Activated CD8-positive, alpha-beta T cell treated with anti-CD3 and anti-CD28 coated beads, Interleukin-2, amount 10 ng/mL, durations not matched to agents 7 days and 5 days (primary cell): ENCODE data around the gene MAN2A2. TPM values are rescaled to one million over a fixed set of nuclear protein-coding genes. Genes with fewer than 3 reads are reported as not detected.
A peak's percentile ranks its signal among the peaks of the same experiment; 100 is the strongest.

ENCODE experiments used
- ATAC-seq: fragments of 150-1000 bp; cut with Tn5 transposase; one replicate; pipeline ENCODE4 v1.10.0; 2021; ENCODE audit warnings: moderate library complexity
- CTCF ChIA-PET: fragments of 350-600 bp; sonication (Branson Sonifier 250); formaldehyde crosslinking; loops from one replicate; lab custom pipeline; 2021; ENCODE audit warnings: antibody characterized with exemption; lab: Charles Lee
- POLR2A ChIA-PET: fragments of 350-600 bp; sonication (Branson Sonifier 250); formaldehyde crosslinking; loops from one replicate; lab custom pipeline; 2021; ENCODE audit warnings: antibody characterized with exemption; lab: Charles Lee
- DNase-seq: peaks from one replicate; pipeline ENCODE4 v3.0.0-alpha.2; 2020
- H3K27ac Mint-ChIP-seq: one replicate; pipeline ENCODE4 v1.8.0; 2021; ENCODE audit warnings: mild to moderate bottlenecking, mixed read lengths
- H3K27me3 Mint-ChIP-seq: one replicate; pipeline ENCODE4 v1.8.0; 2021; ENCODE audit warnings: low read depth, mixed read lengths
- H3K36me3 Mint-ChIP-seq: one replicate; pipeline ENCODE4 v1.8.0; 2021; ENCODE audit warnings: low read depth, mixed read lengths
- H3K4me1 Mint-ChIP-seq: one replicate; pipeline ENCODE4 v1.8.0; 2021; ENCODE audit warnings: low read depth, mixed read lengths
- H3K4me3 Mint-ChIP-seq: one replicate; pipeline ENCODE4 v1.8.0; 2021; ENCODE audit warnings: mild to moderate bottlenecking, mixed read lengths
- H3K9me3 Mint-ChIP-seq: one replicate; pipeline ENCODE4 v1.8.0; 2022; ENCODE audit warnings: mixed read lengths; ENCODE audit not compliant: insufficient read depth
- total RNA-seq, 2 experiments: library from RNA; stranded (reverse); gene quantifications; one replicate each; pipeline ENCODE4 v1.2.3, GENCODE V29; 2021

MAN2A2 gene
- total RNA-seq, 2 experiments from 2014 or later, result 82.7 to 97.7 TPM

- Mint-ChIP-seq H3K27me3 (no peaks in the 10 kb centered on the region), H3K4me3 (peak overlapping the region; percentile 52), H3K36me3 (peaks cover 19% of the 10 kb centered on the region), H3K27ac (peak overlapping the region; percentile 79), H3K4me1 (peaks cover 42% of the 10 kb centered on the region), H3K9me3 (no peaks in the 10 kb centered on the region)
- peak; percentile 76 for ATAC-seq
- peak; percentile 86 for DNase-seq
- ChIA-PET POLR2A (interaction anchor here (0.6 to 2.4 kb wide), 5 partner anchors 12 to 238 kb away, joined by 3 to 10 read pairs (median 5); partner anchors contain the start of gene BLM), CTCF (interaction anchor here (0.5 to 3.9 kb wide), 79 partner anchors 9 to 578 kb away, joined by 3 to 50 read pairs (median 5); partner anchors contain the start of genes BLM, FURIN, HDDC3 and MAN2A2)
These were observed 17.4 kb upstream of the MAN2A2 start for GRCh38 chr15:90885432-90886290.

DNA sequence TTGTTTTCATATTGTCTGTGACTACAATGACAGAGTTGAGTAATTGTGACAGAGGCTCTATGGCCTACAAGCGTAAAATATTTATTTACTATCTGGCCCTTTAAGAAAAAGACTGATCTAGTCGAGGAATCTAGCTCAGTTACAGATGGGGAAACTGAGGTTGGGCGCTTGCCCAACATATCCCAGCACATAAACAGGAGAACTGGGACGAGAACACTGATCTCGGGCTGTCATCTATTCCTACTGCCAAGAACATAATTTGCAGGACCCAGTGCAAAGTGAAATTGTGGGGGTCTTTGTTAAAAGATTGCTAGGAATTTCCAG lies 16.8 kb upstream of the MAN2A2 start:
- H3K27me3 Mint-ChIP-seq, result no peaks in the 10 kb centered on the region
- no peak overlapping the region for H3K4me3 Mint-ChIP-seq
- no peak for DNase-seq
- H3K9me3 Mint-ChIP-seq, result no peaks in the 10 kb centered on the region
- peaks cover 42% of the 10 kb centered on the region for H3K4me1 Mint-ChIP-seq
- peaks cover 17% of the 10 kb centered on the region for H3K36me3 Mint-ChIP-seq
- no peak for ATAC-seq
- CTCF ChIA-PET, result interaction anchor here (0.7 to 3.9 kb wide), 71 partner anchors 9 to 579 kb away, joined by 3 to 50 read pairs (median 5); partner anchors contain the start of genes BLM, FURIN, HDDC3 and MAN2A2
- peak overlapping the region; percentile 79 for H3K27ac Mint-ChIP-seq
- POLR2A ChIA-PET, result interaction anchor here (0.8 to 2.4 kb wide), 2 partner anchors 13 to 238 kb away, joined by 3 to 7 read pairs; no protein-coding TSS in a partner anchor

DNA sequence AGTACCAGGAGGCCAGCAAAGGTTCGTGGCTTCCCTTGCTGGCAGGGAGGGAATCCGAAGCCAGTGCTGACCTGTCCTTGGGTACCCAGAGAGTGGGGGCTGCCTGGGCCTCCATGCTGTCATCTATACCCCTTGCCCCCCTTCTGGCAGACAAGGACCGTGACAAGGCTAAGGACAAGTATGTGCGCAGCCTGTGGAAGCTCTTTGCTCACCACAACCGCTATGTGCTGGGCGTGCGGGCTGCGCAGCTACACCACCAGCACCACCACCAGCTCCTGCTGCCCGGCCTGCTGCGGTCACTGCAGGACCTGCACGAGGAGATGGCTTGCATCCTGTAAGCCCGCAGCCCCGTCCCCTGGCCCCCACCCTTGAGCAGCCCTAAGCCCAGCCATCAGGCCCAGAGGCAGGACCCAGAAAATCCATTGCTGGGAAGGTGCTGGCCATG lies 16.0 kb upstream of the MAN2A2 start:
- DNase-seq (no peak), ATAC-seq (no peak)
- no peak overlapping the region for H3K27ac Mint-ChIP-seq
- H3K4me3 Mint-ChIP-seq, result no peak overlapping the region
- H3K27me3 Mint-ChIP-seq, result no peaks in the 10 kb centered on the region
- peaks cover 42% of the 10 kb centered on the region for H3K4me1 Mint-ChIP-seq
- no peaks in the 10 kb centered on the region for H3K9me3 Mint-ChIP-seq
- ChIA-PET CTCF (interaction anchor here (1.0 to 3.9 kb wide), 19 partner anchors 14 to 405 kb away, joined by 3 to 50 read pairs (median 15); partner anchors contain the start of genes BLM, HDDC3, MAN2A2 and UNC45A), POLR2A (no interaction called here)
- peaks cover 16% of the 10 kb centered on the region for H3K36me3 Mint-ChIP-seq

GRCh38 chr15:90889313-90889730 lies 13.8 kb upstream of the MAN2A2 start:
- peaks cover 31% of the 10 kb centered on the region for H3K4me1 Mint-ChIP-seq
- DNase-seq (peak; percentile 38), ATAC-seq (peak; percentile 42)
- H3K27ac Mint-ChIP-seq, result no peak overlapping the region
- H3K27me3 Mint-ChIP-seq, result no peaks in the 10 kb centered on the region
- no peaks in the 10 kb centered on the region for H3K9me3 Mint-ChIP-seq
- ChIA-PET CTCF (interaction anchor here (0.9 to 1.7 kb wide), 4 partner anchors 43 to 570 kb away, joined by 3 to 10 read pairs (median 5); partner anchors contain the start of genes HDDC3 and UNC45A), POLR2A (no interaction called here)
- H3K36me3 Mint-ChIP-seq, result peaks cover 22% of the 10 kb centered on the region
- no peak overlapping the region for H3K4me3 Mint-ChIP-seq

DNA sequence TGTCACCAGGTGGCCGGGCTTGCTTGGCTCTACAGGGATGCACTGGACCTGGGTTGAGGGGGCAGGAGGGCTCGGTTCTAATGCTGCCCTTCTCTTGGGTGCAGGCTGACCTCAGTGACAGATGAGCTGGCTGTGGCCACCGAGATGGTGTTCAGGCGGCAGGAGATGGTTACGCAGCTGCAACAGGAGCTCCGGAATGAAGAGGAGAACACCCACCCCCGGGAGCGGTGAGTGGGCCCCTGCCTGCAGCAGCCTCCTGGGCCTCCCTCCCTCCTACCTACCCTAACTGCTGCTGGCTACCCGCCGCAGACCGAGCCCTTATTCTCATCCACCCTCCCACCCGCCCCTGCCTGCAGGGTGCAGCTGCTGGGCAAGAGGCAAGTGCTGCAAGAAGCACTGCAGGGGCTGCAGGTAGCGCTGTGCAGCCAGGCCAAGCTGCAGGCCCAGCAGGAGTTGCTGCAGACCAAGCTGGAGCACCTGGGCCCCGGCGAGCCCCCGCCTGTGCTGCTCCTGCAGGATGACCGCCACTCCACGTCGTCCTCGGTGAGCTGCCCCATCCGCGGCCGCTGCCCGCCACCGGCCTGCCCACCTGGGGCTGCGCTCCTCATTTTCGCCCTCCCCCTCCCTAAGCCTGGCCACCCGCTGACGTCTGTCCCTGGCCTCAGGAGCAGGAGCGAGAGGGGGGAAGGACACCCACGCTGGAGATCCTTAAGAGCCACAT lies 13.2 kb upstream of the MAN2A2 start:
- ChIA-PET CTCF (interaction anchor here (0.9 to 1.7 kb wide), 4 partner anchors 43 to 570 kb away, joined by 3 to 10 read pairs (median 5); partner anchors contain the start of genes HDDC3 and UNC45A), POLR2A (interaction anchor here (0.7 kb wide), 1 partner anchor 18 kb away, joined by 3 read pairs; no protein-coding TSS in a partner anchor)
- no peak for ATAC-seq
- no peak overlapping the region for H3K4me3 Mint-ChIP-seq
- H3K27ac Mint-ChIP-seq, result no peak overlapping the region
- peaks cover 22% of the 10 kb centered on the region for H3K36me3 Mint-ChIP-seq
- H3K27me3 Mint-ChIP-seq, result no peaks in the 10 kb centered on the region
- H3K4me1 Mint-ChIP-seq, result peaks cover 27% of the 10 kb centered on the region
- no peak for DNase-seq
- H3K9me3 Mint-ChIP-seq, result no peaks in the 10 kb centered on the region

DNA sequence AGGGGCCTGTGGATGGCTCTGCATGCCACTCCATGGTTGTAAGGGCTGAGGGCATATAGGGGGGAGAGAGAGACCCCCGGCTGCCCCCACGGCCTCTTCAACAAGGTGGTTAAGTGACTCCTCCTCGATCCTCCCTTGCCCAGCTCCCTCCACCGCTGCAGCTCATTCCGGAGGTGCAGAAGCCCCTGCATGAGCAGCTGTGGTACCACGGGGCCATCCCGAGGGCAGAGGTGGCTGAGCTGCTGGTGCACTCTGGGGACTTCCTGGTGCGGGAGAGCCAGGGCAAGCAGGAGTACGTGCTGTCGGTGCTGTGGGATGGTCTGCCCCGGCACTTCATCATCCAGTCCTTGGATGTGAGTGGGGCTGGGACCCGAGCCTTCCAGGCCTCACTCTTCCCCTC lies 12.3 kb upstream of the MAN2A2 start:
- peaks cover 18% of the 10 kb centered on the region for H3K4me1 Mint-ChIP-seq
- peaks cover 26% of the 10 kb centered on the region for H3K36me3 Mint-ChIP-seq
- CTCF ChIA-PET, result interaction anchor here (0.7 kb wide), 1 partner anchor 196 kb away, joined by 3 read pairs; no protein-coding TSS in a partner anchor
- ATAC-seq, result no peak
- H3K27me3 Mint-ChIP-seq, result no peaks in the 10 kb centered on the region
- H3K27ac Mint-ChIP-seq, result no peak overlapping the region
- H3K4me3 Mint-ChIP-seq, result no peak overlapping the region
- no peaks in the 10 kb centered on the region for H3K9me3 Mint-ChIP-seq
- DNase-seq, result no peak
- POLR2A ChIA-PET, result no interaction called here

DNA sequence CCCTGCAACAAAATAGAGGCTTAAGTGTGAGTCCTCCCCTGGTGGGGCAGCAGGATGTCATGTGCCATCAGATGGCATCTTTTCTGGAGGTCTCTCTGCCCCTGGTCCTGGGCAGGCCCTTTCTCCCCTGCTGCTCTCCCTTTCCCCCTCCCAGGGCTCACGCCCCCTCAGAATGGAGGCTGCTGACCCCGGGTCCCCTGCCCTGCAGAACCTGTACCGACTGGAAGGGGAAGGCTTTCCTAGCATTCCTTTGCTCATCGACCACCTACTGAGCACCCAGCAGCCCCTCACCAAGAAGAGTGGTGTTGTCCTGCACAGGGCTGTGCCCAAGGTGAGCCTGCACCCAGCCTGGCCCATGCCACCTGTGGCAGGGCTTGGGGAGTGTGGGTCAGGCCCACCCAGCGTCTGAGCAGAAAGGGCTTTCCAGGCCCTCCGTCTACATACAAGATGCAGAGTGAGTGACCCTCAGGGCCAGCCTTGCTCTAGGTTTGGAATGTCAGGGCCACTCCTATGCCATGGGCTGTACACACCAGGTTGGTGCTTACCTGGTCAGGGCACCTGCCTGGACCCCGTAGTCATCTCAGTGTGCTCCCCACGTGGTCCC lies 11.7 kb upstream of the MAN2A2 start:
- DNase-seq, result no peak
- CTCF ChIA-PET, result interaction anchor here (0.7 kb wide), 1 partner anchor 197 kb away, joined by 3 read pairs; no protein-coding TSS in a partner anchor
- peaks cover 12% of the 10 kb centered on the region for H3K4me1 Mint-ChIP-seq
- POLR2A ChIA-PET, result interaction anchor here (1.7 kb wide), 1 partner anchor 12 kb away, joined by 5 read pairs; the partner anchor contains the start of gene MAN2A2
- no peaks in the 10 kb centered on the region for H3K27me3 Mint-ChIP-seq
- H3K4me3 Mint-ChIP-seq, result no peak overlapping the region
- H3K27ac Mint-ChIP-seq, result no peak overlapping the region
- ATAC-seq, result no peak
- no peaks in the 10 kb centered on the region for H3K9me3 Mint-ChIP-seq
- peaks cover 22% of the 10 kb centered on the region for H3K36me3 Mint-ChIP-seq

GRCh38 chr15:90892023-90892422 lies 11.1 kb upstream of the MAN2A2 start:
- Mint-ChIP-seq H3K36me3 (peaks cover 22% of the 10 kb centered on the region), H3K27ac (no peak overlapping the region), H3K27me3 (no peaks in the 10 kb centered on the region), H3K4me1 (peaks cover 11% of the 10 kb centered on the region), H3K9me3 (no peaks in the 10 kb centered on the region), H3K4me3 (no peak overlapping the region)
- no peak for DNase-seq
- ChIA-PET POLR2A (interaction anchor here (1.7 kb wide), 1 partner anchor 11 kb away, joined by 5 read pairs; the partner anchor contains the start of gene MAN2A2), CTCF (no interaction called here)
- no peak for ATAC-seq

DNA sequence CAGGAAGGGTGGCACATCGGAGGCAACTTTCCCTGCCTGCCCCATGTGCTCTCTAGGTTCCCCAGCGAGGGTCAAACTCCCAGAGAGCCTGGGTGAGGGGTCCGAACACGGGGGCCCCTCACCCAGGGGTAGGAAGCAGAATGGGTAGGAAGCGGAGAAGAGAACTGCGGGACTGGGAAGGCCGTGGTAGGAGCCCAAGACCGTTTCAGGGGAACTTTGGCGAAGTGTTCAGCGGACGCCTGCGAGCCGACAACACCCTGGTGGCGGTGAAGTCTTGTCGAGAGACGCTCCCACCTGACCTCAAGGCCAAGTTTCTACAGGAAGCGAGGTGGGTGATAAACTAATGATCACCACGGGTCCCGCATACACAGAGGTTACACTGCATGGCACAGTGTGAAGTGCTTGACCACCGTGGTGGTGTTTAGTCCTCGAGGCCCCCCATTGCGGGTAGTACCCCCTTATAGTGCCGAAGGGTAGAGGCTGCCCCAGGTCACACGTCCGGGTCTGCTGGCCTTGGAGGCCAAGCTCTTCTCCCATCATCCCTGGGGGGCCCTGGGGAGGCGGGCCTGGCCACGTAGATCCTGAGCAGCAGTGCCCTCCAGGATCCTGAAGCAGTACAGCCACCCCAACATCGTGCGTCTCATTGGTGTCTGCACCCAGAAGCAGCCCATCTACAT lies 10.5 kb upstream of the MAN2A2 start:
- H3K4me3 Mint-ChIP-seq, result no peak overlapping the region
- no peaks in the 10 kb centered on the region for H3K9me3 Mint-ChIP-seq
- no peak overlapping the region for H3K27ac Mint-ChIP-seq
- H3K36me3 Mint-ChIP-seq, result peaks cover 19% of the 10 kb centered on the region
- ChIA-PET POLR2A (interaction anchor here (1.7 kb wide), 1 partner anchor 10 kb away, joined by 5 read pairs; the partner anchor contains the start of gene MAN2A2), CTCF (interaction anchor here (17.2 kb wide), 1 partner anchor 38 kb away, joined by 328 read pairs; the partner anchor contains the start of genes HDDC3 and UNC45A)
- no peaks in the 10 kb centered on the region for H3K27me3 Mint-ChIP-seq
- no peak for DNase-seq
- no peak for ATAC-seq
- peaks cover 11% of the 10 kb centered on the region for H3K4me1 Mint-ChIP-seq
